Esophagus squamous epithelium (tissue), 5 donors: ENCODE data around the gene DPEP1. TPM values are rescaled to one million over a fixed set of nuclear protein-coding genes. Genes with fewer than 3 reads are reported as not detected.

Experiments
- DNase-seq: peaks from one replicate; lab custom pipeline; 2025; lab: John Stamatoyannopoulos, UW
- H3K27ac ChIP-seq, 4 donors: fragments of 200-600 bp; sonication (generic); one replicate each; pipeline ENCODE4 v1.5.1; 2016 to 2019; ENCODE audit warnings: mild to moderate bottlenecking in 1 of 4
- H3K27me3 ChIP-seq, 4 donors: fragments of 200-600 bp; sonication (generic); 1 replicate in 3 of 4; 2 replicates in 1 of 4; pipeline versions ENCODE4 v1.5.1 to v1.6.0; 2017 to 2021; ENCODE audit warnings: antibody characterized with exemption in 1 of 4
- H3K36me3 ChIP-seq, 3 donors: fragments of 200-600 bp; sonication (generic); one replicate each; pipeline ENCODE4 v1.5.1; 2016 to 2019
- H3K4me1 ChIP-seq, 3 donors: fragments of 200-600 bp; sonication (generic); one replicate each; pipeline ENCODE4 v1.5.1; 2017 to 2019
- H3K4me3 ChIP-seq, 4 donors: fragments of 200-600 bp; sonication (generic); 1 replicate in 3 of 4; 2 replicates in 1 of 4; pipeline ENCODE4 v1.5.1; 2016 to 2019; ENCODE audit warnings: mild to moderate bottlenecking in 2 of 4, moderate library complexity in 1 of 4
- H3K9me3 ChIP-seq, 3 donors: fragments of 200-600 bp; sonication (generic); one replicate each; pipeline ENCODE4 v1.5.1; 2016 to 2019
- CTCF ChIP-seq, 6 experiments: fragments of 450-650 bp in 4 of 6; fragments of 200-600 bp in 2 of 6; sonication (generic) in 2 of 6; IDR thresholded peaks; one replicate each; pipeline ENCODE4 v1.5.1; 2016 to 2019; ENCODE audit warnings: antibody characterized with exemption in 6 of 6, mild to moderate bottlenecking in 4 of 6, moderate library complexity in 4 of 6
- POLR2A ChIP-seq, 4 donors: fragments of 450-650 bp; IDR thresholded peaks; one replicate each; pipeline ENCODE4 v1.6.1; 2017; ENCODE audit warnings: antibody characterized with exemption in 4 of 4, mild to moderate bottlenecking in 4 of 4, moderate library complexity in 3 of 4
- WGBS, 2 donors: methylation state at CpG; one replicate each; pipeline ENCODE4 v1.1.5; 2018; 5-methylcytosine and 5-hydroxymethylcytosine counted together
- intact Hi-C: fragments of 100-400 bp; cut with DNase I; formaldehyde crosslinking; loops from one replicate; pipeline ENCODE4 v1.15.0; 2022
- total RNA-seq, 4 donors: library from RNA; depleted of rRNA; stranded (reverse); fragments of >200 nt; gene quantifications; one replicate each; pipeline ENCODE4 v1.1.0, GENCODE V29; 2016
- donor health status: DM: yes; HTN: yes; CAD: no.

DPEP1 gene
- total RNA-seq, 4 donors from 2014 or later: 0.76 to 4.1 TPM; not detected in 2

GRCh38 chr16:89616623-89617022, 3.2 kb downstream of the DPEP1 start:
- peak overlapping the region in 1 of 4 donors; percentile 42 for H3K27ac ChIP-seq
- H3K27me3 ChIP-seq: peaks cover 0 to 58% (median 0%) of the 10 kb centered on the region in 4 donors
- intact Hi-C loops: no loop called here
- no peak overlapping the region for H3K4me3 ChIP-seq
- no peaks in the 10 kb centered on the region for H3K9me3 ChIP-seq
- DNase-seq: no peak
- WGBS, 2 donors: 53 to 73% methylated on average over 19 to 20 of the region's 20 CpGs
- TF ChIP-seq CTCF (IDR thresholded peaks at IDR 0.05): no peak
- H3K36me3 ChIP-seq: no peaks in the 10 kb centered on the region
- peaks cover 0 to 11% (median 0%) of the 10 kb centered on the region in 3 donors for H3K4me1 ChIP-seq

GRCh38 chr16:89617036-89617435, 3.6 kb downstream of the DPEP1 start:
- peaks cover 0 to 58% (median 0%) of the 10 kb centered on the region in 4 donors for H3K27me3 ChIP-seq
- H3K27ac ChIP-seq: peak overlapping the region in 1 of 4 donors; percentile 42

GRCh38 chr16:89618109-89618998, 4.9 kb downstream of the DPEP1 start:
- H3K4me1 ChIP-seq: peaks cover 0 to 17% (median 2%) of the 10 kb centered on the region in 3 donors
- H3K36me3 ChIP-seq: no peaks in the 10 kb centered on the region
- WGBS, 2 donors: 40 to 46% methylated on average over 15 to 16 of the region's 16 CpGs
- TF ChIP-seq CTCF (IDR thresholded peaks at IDR 0.05): no peak
- TF ChIP-seq POLR2A (IDR thresholded peaks at IDR 0.05): no peak
- DNase-seq: no peak
- H3K9me3 ChIP-seq: no peaks in the 10 kb centered on the region
- no peak overlapping the region for H3K4me3 ChIP-seq
- no peak overlapping the region for H3K27ac ChIP-seq
- peaks cover 0 to 60% (median 0%) of the 10 kb centered on the region in 4 donors for H3K27me3 ChIP-seq
- intact Hi-C loops: no loop called here

More at GRCh38 chr16:89617036-89617435, 3.6 kb downstream of the DPEP1 start:
- Histone ChIP-seq H3K36me3 (no peaks in the 10 kb centered on the region), H3K9me3 (no peaks in the 10 kb centered on the region), H3K4me1 (peaks cover 0 to 11% (median 0%) of the 10 kb centered on the region in 3 donors), H3K4me3 (no peak overlapping the region)
- DNase-seq: no peak
- no peak for TF ChIP-seq POLR2A (IDR thresholded peaks at IDR 0.05)
- no peak for TF ChIP-seq CTCF (IDR thresholded peaks at IDR 0.05)
- WGBS, 2 donors: 45 to 50% methylated on average over 6 of the region's 6 CpGs
- intact Hi-C loops: no loop called here

- DNase-seq: no peak
- no peak overlapping the region for H3K27ac ChIP-seq
- H3K9me3 ChIP-seq: no peaks in the 10 kb centered on the region
- H3K4me3 ChIP-seq: no peak overlapping the region
- TF ChIP-seq CTCF (IDR thresholded peaks at IDR 0.05): no peak
- TF ChIP-seq POLR2A (IDR thresholded peaks at IDR 0.05): no peak
- intact Hi-C loops: loop anchor here (10.0 kb wide), 1 partner anchor 605 kb away; no protein-coding TSS in a partner anchor
- 59 to 77% methylated on average over 2 to 3 of the region's 12 CpGs for WGBS, 2 donors
- H3K4me1 ChIP-seq: peaks cover 0 to 27% (median 5%) of the 10 kb centered on the region in 3 donors
- no peaks in the 10 kb centered on the region for H3K36me3 ChIP-seq
- peaks cover 0 to 62% (median 0%) of the 10 kb centered on the region in 4 donors for H3K27me3 ChIP-seq
Observed at GRCh38 chr16:89619840-89620239, 6.4 kb downstream of the DPEP1 start.

GRCh38 chr16:89620406-89620841, 7.0 kb downstream of the DPEP1 start:
- WGBS, 2 donors: 60 to 81% methylated on average over 1 to 11 of the region's 16 CpGs
- TF ChIP-seq CTCF (IDR thresholded peaks at IDR 0.05) (no peak), POLR2A (IDR thresholded peaks at IDR 0.05) (no peak)
- H3K9me3 ChIP-seq: no peaks in the 10 kb centered on the region
- H3K27ac ChIP-seq: no peak overlapping the region
- peaks cover 0 to 27% (median 5%) of the 10 kb centered on the region in 3 donors for H3K4me1 ChIP-seq
- H3K27me3 ChIP-seq: peaks cover 0 to 62% (median 0%) of the 10 kb centered on the region in 4 donors
- no peak for DNase-seq
- H3K4me3 ChIP-seq: no peak overlapping the region
- H3K36me3 ChIP-seq: no peaks in the 10 kb centered on the region
- intact Hi-C loops: loop anchor here (10.0 kb wide), 1 partner anchor 606 kb away; no protein-coding TSS in a partner anchor
